Activated CD8-positive, alpha-beta memory T cell treated with anti-CD3 and anti-CD28 coated beads for 48 hours (primary cell): ENCODE data around the gene PIK3R4.

Experiments
- DNase-seq, 3 experiments: peaks; one replicate each; pipeline ENCODE4 v3.0.0-alpha.2; 2020; ENCODE audit warnings: low read depth in 2 of 3, low spot score in 2 of 3

Gene PIK3R4

DNA sequence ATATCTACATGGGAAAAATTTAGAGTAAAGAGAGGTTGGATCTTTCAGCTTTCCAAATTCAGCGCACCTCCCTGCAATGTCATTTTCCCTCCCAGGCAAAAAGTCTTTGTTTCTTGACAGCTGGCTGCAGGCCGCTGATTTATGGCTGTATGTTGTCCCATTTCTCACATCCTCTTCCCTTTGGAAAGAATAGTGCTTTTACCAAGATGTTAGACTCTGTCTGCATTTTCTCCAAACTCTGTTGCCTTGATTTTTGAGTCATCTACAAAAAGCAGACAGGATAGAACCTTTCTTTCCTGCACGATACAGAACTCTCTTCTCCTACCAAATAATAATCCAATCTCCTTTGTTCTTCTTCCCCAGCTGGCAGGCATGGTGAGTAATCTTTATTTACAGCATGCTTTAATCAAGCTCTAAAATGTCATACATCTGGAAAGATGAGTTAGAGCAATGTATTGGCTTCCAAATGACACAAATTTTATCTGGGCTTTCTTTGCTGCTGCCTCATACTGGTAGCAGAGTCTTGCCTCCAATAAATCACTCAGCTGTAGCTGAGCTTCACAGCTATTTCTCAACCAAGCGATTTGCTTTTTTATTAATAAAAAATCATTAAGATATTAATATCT is 101.9 kb downstream of the PIK3R4 start:
- DNase-seq, result no peak

DNA sequence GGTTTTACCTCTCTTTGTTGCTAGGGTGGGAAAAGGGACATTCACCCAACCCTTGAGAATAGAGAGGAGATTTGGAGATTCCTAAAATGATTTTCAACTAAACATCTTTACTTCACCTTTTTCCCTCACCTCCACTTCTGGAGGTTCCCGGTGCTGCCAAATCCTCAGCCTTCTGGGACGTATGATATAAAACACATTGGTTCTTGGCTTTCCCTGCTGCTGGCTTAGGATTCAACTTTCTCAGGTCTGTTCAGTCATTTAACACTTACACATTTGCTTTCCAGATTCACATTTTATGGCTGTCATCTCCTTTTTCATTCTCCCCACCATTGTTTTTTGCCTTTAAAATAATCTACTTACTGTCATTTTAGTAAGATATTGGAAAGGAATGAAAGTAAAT is 106.6 kb downstream of the PIK3R4 start:
- DNase-seq, result no peak

DNA sequence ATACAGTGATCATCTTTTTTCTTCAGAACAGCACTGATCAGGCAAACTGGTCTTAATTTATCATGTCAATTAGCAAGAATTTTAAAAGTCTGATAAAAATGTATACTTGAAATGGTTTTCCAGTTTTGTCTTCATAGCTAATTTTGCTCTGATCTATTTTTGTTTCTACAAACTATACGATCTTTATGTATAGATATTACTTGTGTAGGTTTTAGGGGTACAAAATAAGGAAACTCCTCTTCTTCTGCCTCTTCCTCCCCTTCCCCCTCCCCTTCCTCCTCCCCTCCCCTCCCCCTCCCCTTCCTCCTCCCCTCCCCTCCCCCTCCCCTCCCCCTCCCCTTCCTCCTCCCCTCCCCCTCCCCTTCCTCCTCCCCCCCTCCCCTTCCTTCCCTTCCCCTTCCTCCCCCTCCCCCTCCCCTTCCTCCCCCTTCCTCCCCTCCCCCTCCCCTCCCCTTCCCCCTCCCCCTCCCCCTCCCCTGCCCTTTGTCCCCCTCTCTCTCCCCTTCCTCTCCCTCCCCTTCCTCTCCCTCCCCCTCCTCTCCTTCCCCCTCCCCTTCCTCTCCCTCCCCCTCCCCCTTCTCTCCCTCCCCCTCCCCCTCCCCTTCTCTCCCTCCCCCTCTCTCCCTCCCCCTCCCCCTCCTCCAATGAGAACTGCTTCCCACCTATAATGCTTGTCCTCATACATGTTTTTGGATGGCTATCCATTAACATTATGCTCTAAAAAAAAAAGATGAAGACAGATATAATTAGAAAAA is 110.0 kb downstream of the PIK3R4 start:
- no peak for DNase-seq

DNA sequence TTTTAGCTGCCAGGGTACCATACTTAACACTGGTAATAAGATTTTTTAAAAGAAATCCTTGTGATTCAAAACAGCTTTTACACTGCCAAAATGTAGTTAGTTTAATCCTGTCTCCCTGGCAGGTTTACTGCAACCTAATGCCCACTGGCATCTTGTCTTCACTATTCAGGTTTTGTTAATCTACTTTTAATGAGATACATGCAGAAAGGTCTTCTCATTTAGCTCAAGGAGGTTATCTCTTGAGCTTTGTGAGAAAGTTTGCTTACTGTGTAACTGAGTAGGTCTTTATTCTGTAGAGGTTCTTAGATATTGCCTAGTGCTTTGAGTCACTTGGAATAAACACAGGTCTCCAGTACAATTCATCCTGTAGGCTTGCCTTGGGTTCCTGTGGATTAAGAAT is 110.7 kb downstream of the PIK3R4 start:
- no peak for DNase-seq

DNA sequence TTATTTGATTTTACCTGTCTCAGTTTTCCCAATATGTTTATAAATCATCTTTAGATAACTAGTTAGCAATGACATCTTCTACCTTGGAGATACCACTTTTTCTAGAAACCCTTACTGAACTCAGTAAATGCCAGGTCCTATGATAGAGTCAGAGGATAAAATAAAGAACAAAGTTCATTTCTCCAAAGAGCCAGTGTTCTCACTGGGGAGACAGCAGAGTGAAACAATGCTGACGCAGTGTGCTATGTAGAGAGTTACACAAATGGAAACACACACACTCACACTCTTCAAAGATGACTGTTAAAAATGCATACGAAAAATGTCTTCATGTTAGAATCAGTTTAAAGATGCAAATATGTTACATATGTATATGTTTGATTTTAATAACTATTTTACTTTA is 111.3 kb downstream of the PIK3R4 start:
- no peak for DNase-seq
